Sciatic nerve (tissue), 2 donors: ENCODE data around the gene HIRA. TPM values are rescaled to one million over a fixed set of nuclear protein-coding genes. Genes with fewer than 3 reads are reported as not detected.
"Not testable (repeated sequence)": the region's sequence is repeated elsewhere in the genome, so short reads cannot be mapped to it uniquely, and the experiment has no call there.

Experiments
- ATAC-seq: fragments of 200-7000 bp; cut with Tn5 transposase; one replicate; pipeline ENCODE4 v1.9.1; 2020; ENCODE audit warnings: mild to moderate bottlenecking, moderate library complexity
- DNase-seq: peaks from one replicate; pipeline ENCODE4 v3.0.0-alpha.2; 2020; ENCODE audit warnings: low spot score
- intact Hi-C: fragments of 100-400 bp; cut with DNase I; formaldehyde crosslinking; loops from one replicate; pipeline ENCODE4 v1.14.2; 2022
- total RNA-seq: library from RNA; stranded (reverse); fragmentation: NEBNext Ultra II Directional; extraction: Animal tissue kit (Norgen Biotek cat#: 25700); gene quantifications from one replicate; pipeline ENCODE4 v1.2.1, GENCODE V29; 2021
- donor health status: DM: no; HTN: no; CAD: no.
- donor health status: DM: no; HTN: no; CAD: no.

The HIRA gene
- total RNA-seq, 1 donor from 2014 or later = 26.2 TPM

DNA sequence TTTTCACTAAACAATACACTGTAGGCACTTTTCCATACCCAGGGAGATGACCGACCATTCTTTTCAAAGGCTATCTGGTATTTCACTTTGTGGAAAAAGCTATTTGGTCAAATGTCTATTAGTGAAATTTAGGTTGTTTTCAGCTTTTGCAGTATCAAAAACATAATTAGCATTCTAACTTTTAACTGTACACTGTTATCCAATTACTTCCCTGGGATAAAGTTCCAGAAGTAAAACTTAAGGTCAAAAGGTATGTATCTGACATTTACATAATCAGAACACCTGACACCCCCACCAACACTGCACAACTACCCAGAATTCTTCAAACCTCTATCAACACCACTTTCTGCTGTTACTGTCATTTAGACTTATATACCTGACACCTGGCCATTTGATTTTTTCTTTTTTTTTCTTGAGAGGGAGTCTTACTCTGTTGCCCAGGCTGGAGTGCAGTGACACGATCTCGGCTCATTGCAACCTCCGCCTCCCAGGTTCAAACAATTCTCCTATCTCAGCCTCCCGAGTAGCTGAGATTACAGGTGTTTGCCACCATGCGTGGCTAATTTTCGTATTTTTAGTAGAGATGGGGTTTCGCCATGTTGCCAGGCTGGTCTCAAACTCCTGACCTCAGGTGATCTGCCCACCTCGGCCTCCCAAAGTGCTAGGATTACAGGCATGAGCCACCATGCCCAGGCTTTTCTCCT, 13.9 kb upstream of the HIRA start:
- ATAC-seq, intact Hi-C loops: not testable (repeated sequence)

DNA sequence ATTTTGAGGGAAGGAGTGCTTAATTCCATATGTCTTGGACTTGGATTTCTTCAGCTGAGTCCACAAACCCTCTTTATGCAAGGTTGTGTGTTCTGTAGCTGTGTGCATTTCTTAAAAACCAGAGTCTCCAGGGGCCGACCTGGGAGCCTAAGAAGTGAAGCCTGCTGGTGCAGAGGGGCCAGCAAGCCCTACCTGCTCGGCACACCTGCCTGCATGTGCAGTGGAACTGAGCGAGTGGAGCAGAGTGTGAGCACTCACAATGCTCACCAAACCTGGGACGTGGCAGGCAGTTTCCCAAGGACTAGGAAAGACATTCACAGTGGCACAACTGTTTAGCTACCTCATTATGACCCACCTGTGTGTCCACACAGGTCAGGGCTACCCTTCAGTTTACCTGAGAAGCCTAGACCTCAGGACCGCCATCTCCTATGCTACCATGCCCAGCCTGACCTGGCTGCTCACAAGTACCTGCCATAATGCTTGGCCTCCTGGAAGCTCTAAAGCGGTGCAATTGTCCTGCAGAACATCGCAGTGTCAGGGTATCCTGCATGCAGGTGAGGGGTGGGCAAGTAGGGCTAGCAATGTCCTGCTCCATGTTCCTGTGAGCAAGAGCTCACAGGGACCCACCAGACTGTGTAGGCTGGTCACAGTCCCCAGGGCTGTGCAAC, 12.1 kb upstream of the HIRA start:
- intact Hi-C loops = no loop called here
- ATAC-seq = no peak
- no peak for DNase-seq

More for the DNA sequence above, 13.9 kb upstream of the HIRA start:
- not testable (repeated sequence) for DNase-seq

DNA sequence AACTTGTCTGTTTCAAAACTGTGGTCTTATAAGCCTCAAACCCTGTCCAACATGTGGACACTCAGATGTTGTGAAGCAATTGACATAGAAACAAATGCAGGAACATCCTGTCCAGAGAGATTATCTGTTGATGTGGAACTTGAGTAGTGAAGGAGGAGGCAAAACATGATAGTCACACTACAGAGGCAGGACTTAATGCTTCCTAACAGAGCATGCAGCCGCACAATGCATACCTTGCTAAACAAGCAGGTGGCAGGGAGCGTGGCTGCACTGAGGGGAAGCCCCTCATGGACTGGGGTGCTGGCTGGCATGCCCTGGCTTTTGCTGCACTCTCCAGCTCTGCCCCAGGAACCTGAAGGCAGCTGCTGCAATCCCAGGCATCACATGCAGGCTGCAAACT, 10.6 kb upstream of the HIRA start:
- ATAC-seq = no peak
- DNase-seq = no peak
- intact Hi-C loops = no loop called here

DNA sequence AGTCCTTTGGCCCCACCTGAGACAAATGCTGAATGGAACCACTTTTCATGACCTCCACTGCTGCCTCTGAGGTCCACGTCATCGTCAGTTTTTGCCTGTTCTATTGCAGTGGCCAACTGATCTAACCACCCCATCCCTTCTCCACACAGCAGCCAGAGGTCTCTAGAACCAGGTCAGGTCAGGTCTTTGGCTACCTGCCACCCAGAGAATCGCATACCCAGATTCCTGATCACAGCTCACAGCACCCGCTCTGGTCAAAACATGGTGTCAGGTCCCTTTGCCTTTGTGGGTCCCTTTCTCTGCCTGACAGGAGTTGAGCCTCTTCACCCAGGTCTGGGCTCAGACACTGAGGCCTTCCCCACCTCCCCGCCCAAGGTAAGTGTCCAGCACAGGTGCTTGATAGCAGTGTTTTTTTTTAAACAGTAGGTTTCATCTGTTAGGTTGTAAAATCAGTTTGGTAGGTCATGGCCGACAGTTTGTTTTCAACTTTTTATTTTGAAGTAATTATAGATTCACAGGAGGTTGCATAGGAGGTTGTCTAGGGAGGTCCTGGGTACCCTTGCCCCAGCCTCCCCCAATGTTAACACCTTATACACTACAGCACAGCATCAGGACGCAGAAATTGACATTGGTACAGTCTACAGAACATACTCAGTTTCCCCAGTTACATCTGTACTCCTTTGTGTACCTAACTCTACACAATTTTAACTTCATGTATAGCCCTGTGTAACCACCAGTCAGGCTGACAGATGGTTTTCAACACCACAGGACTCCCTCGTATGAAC, 9.1 kb upstream of the HIRA start:
- intact Hi-C loops = no loop called here
- no peak for ATAC-seq
- DNase-seq = no peak

DNA sequence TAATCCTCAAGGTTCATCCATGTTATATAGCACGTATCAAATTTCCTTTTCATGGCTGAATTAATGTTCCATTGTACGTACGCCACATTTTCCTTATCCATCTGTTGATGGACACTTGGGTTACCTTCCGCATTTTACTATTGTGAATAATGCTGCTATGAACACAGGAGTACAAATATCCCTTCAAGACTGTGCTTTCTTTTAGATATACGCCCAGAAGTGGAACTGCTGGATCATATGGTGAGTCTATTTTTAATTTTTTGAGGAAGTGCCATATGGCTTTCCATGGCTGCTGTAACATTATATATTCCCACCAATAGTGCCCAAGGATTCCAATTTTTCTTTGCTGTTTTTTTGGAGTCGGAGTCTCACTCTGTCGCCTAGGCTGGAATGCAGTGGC, 6.8 kb upstream of the HIRA start:
- DNase-seq = no peak
- ATAC-seq = no peak
- intact Hi-C loops = no loop called here

DNA sequence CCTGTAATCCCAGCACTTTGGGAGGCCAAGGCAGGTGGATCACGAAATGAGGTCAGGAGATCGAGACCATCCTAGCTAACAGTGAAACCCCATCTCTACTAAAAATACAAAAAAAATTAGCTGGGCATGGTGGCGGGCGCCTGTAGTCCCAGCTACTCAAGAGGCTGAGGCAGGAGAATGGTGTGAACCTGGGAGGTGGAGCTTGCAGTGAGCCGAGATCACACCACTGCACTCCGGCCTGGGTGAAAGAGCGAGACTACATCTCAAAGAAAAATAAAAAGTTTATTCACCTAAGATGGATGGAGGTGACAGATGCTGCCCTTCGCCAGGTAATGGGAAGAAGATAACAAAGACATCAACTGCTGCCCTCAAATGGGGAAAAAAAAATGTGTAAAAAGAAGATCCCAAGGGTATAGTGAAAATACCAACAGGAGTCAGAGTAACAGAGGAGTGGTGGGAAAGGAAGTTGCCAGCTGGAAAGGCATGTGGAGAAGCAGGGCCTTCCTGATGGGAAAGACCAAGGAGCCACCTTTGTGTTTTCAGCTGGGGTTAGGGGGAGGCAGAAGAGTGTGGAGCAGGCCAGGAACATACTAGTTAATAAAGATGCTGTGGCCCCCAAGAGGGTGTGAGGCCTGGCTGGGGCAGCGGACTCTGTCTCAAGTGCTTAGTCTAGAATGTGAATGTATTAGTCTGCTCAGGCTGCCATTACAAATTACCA, 5.1 kb upstream of the HIRA start:
- ATAC-seq, intact Hi-C loops, DNase-seq: not testable (repeated sequence)

DNA sequence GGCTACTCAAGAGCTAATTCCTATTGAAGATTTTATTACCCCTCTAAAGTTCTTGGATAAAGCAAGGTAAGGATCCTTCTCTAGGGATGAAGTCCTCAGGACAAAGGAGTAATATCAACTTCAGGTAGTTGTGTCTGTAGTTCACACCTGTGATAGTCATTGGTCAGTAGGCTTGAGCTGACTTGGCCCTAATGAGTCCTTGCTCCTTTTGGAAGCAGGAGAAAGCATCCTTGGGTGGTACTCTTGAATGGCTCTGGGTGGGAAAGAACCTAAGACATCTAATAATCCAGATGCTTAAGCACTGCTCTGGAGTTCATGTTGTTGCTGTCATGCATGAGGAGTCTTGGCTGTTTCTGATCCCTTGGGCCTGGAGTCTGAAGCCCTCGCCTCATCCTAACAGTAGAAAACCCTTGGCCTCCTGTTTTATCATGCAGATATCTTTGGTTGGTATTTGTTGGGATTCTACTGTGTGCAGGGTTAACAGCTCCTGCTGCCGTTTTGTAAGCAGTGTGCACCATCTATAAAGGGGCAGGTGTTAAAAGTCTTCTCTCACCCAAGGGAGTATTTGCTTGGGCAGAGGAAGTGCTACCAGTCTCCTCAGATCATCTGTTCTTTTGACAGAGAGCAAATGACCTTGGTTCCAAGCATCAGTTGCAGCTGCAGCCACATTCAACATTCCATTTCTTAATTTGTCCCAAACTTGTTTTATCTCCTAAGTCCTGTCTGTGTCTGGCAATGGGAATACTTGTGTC, 3.5 kb upstream of the HIRA start:
- ATAC-seq = no peak
- intact Hi-C loops = no loop called here
- DNase-seq = no peak

DNA sequence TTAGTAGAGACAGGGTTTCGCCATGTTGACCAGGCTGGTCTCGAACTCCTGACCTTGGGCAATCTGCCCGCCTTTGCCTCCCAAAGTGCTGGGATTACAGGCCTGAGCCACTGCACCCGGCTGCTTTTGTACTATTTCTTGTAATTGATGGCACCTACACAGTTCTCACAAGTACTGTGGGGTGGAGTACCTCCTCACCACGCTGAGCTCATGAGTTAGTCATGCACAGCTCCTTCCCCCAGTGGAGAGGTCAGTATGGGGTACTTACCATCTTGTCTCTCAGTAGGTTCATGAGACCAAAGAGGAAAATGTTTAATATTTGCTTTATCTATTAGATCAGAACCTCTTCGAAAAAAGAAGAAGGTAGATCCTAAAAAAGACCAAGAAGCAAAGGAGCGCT, 2.9 kb upstream of the HIRA start:
- DNase-seq = no peak
- intact Hi-C loops = no loop called here
- ATAC-seq = no peak

DNA sequence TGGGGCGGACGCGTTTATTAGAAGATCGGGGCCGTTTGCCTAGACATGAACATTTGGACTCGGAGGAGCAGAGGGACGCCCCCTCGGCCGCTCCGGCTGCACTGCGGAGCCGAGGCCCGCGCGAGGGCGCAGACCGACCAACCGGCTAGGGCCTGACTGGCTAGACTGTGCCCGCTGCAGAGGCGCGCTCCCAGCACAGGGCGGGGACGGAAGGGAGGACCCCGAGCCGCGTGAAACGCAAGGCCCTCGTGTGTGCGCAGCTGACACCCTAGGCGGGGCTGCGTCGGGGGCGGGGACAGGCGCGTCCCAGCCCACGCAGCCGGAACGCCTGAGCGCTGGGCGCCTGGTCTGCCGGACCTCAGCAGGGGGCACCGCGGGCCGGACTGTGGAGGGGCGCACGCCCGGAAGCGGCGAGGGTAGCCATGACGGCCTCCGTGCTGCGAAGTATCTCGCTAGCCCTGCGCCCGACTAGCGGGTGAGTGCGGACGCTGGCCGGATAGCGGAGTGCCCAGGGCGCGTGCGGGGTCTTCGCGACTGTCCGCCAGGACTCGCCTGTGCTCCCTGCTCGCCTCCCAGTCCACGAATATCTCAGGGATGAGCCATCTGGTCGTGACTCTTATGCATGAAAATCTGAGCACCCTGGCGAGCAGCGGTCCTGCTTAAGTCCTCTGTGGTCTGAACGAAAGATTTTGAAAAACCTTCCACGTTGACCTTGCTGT, 759 bp upstream of the HIRA start, which contains the start of gene MRPL40:
MRPL40 (plus strand) TSS at position 413 of the 719 bp plus-strand sequence; CDS start at position 423, 10 bp downstream.
- peak; percentile 97 for DNase-seq
- peak; percentile 98 for ATAC-seq
- intact Hi-C loops = no loop called here

DNA sequence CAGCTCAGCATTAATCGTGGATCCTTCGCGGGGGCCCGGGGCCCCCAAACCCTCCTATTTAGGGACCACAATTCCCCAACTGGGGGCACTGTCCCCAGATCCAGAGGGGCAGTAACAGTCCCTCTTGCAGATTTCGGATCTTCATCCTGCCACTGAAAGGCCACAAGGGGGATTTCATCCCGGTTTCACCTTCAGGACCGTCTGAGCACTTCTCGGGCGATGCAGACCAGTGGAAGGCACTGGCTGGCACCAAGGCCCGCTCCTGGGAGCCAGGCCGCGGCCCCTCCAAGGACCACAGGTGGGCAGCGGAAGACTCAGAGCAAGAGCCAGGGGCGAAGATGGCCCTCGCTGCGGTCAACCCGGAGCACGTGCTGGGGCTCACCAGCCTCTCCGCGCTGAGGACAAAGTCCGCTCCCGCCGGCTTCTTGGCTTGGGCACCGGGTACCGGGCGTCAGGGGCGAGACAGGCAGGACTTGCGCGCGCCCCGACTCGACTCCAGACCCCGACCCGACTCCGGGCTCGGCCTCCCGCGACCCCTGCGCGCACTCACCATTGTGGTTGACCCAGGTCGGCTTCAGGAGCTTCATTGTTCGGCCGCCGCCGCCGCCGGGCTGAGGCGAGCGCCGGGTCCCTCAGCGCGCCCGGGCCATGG, 517 bp downstream of the HIRA start:
- intact Hi-C loops = no loop called here
- ATAC-seq (no peak), DNase-seq (peak; percentile 64)

DNA sequence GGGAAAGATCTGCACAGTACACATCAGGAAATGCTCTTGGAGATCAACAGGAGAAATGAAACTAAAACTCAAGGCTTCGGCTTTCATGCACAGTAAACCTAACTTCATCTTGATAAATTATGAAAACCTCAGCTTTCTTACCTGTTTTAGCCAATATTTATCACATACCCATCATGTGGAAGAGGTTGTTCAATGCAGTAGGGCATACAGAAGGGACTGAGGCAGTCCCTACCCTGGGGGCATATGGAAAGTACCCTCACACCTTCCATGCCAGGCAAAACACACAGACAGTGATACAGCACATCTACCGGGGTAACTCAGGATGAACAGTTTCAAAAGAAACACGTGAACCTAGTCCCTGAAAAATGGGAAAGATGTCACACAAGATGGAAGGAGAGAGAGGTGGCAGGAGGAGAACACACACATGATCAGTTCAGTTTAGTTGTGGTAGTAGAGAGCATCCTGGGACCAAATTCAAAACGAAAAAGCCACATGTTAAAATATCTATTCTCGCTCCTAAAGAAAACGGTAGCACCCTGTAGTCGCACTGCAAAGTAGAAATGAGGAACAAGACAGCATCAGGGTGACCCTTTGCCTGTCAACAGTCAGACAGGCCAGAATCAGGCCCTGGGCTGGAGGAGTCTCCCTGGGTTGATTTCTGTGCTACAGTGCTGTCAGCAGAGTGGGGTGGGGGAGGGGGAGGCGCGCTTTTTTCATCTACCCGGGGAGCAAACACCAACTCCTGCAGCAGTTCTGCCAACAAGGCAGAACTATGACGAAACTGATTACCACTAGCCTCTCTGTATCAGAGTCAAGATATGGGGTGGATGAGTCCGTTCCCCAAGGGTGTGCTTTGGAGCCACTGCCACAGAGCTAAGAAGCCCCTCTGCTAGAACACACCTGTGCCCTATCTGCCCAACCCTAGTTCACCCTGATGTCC, 1.3 kb downstream of the HIRA start:
- intact Hi-C loops = no loop called here
- DNase-seq (no peak), ATAC-seq (no peak)

DNA sequence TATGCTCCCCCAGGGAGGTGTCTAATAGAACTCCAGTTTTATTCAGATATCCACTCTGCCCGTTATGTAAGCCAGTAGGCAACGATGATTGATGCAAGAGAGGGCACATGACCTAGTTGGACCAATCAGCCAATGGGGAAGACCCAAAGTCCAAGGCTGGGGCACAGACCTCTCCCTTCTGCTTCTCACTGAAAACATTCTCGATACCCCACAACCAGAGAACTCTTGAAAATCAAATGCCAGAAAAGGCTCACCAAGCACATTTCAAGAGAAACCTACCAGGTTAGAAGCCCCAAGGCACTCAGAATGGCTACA, 7.4 kb downstream of the HIRA start:
- intact Hi-C loops = no loop called here
- no peak for ATAC-seq
- no peak for DNase-seq

DNA sequence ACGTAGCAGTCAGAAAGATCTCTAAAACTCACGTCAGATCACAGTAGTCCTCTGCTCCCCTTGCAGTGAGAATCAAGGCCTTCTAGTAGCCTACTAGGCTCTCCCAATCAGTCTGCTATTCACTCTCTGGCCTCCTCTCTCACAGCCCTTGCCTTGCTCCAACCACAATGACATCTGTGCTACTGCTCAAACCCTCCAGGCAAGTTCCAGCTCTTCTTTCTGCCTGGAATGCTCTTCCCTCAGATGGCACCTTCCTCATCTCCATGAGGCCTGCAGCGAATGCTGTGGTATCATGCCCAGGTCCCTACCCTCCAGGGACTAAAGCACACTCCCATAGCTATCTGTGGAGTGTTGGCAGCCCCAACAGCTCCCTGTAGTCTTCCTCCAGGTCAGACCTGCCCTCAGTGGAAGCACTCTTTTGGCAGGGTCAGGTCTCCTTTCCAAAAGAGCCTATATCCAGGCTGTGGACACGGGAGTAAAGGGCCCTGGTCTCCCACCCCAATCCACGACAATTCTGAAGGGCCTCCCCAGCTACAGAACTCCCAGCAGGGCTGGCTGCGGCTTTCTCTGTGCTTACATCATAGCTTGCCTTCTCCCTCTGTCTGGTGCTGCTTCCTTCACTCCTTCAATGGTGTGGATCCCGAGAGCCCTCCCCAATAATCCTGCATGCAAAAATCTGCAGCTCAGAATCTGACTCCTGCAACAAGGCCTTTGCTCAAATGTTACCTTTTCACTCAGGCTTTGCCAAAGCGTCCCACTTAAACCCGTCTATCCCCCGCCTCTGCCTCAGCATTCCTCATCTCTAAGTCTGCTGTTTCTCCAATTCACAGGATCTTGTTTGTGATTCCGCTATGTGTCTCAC, 8.9 kb downstream of the HIRA start:
- no peak for ATAC-seq
- intact Hi-C loops = no loop called here
- DNase-seq = no peak

DNA sequence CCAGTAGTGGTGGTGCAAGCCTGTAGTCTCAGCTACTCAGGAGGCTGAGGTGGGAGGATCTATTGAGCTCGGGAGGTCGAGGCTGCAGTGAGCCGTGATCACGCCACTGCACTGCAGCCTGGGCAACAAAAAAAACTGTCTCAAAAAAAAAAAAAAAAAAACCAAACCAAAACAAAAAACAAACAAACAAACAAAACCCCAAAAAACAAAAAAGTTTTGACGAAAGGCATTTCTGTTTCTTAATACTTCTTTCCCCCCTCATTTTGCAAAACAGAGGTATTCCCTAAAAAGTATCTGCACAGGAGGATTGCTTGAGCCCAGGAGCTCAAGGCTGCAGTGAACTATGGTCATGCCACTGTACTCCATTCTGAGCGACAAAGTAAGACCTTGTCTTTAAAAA, 11.2 kb downstream of the HIRA start:
- ATAC-seq = no peak
- intact Hi-C loops = no loop called here

DNA sequence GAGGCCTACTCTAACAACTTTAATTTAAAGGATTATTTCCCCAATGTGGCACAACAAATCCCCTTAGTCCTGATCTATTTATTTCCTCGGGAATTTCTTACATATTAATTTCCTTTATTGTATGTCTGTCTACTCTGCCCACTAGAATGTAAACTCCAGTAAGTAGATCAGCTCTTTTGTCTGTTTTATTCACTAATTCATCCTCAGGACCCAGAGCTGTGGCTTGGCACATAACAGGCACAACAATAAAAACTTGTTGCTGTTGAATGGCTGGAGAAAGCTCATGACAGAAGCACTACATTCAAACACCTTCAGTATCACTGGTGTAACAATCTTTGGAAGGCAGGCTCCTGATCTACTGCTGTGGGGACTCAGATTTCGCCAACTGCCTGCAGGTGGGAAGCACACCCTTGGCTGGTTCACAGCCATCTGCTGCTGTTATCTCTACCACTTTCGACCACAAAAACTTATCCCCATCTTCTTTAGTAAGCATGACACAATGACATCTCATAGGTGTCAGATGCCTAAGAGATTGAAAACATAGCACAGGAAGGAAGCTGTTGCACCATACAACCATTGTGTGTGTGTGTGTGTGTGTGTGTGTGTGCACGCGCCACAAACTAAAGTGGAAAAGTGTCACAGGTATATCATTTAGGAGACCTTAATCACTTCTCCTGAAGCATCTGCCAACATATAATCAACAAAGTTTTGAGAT, 11.9 kb downstream of the HIRA start:
- DNase-seq (no peak), ATAC-seq (no peak)
- intact Hi-C loops = no loop called here

More for the DNA sequence above, 11.2 kb downstream of the HIRA start:
- DNase-seq = no peak
